ENCODE measurements around the gene MSS51. TPM values are rescaled to one million over a fixed set of nuclear protein-coding genes. Genes with fewer than 3 reads are reported as not detected.

MSS51 gene
- total RNA-seq, 1 experiment from 2014 or later: 1.7 TPM

GRCh38 chr10:73424478-73424877, 8.9 kb downstream of the MSS51 start:
- RAD21 ChIA-PET (ENCODE audit: low non-redundant PET in 1 of 2, low total read pairs in 2 of 2, uncharacterized antibody in 2 of 2, unreplicated experiment in 2 of 2): no interaction called here
- CTCF ChIA-PET: no interaction called here
- no peak overlapping the region for H3K9ac ChIP-seq (ENCODE audit: low read length)
- H3K9me2 ChIP-seq (ENCODE audit: insufficient read depth): no peaks in the 10 kb centered on the region
- BruUV-seq (replicated peaks): no TSS peak
- intact Hi-C loops (cut with micrococcal nuclease): no loop called here
- ATAC-seq: no peak
- POLR2A ChIA-PET: no interaction called here
- no peak for DNase-seq (ENCODE audit: low read depth, low spot score)
- peaks cover 2 to 4% of the 10 kb centered on the region in 2 experiments; a peak in 2 of 4 replicates for H3K36me3 ChIP-seq (ENCODE audit: control insufficient read depth in 1 of 2, insufficient read depth in 2 of 2, low read length in 2 of 2)
- no peaks in the 10 kb centered on the region for H4K20me1 ChIP-seq (ENCODE audit: insufficient read depth)
- TF ChIP-seq REST (IDR thresholded peaks at IDR 0.05; ENCODE audit: low read depth): no peak
- TF ChIP-seq ELF1 (IDR thresholded peaks at IDR 0.05; ENCODE audit: borderline replicate concordance, low read depth): no peak
- TF ChIP-seq JUND (IDR thresholded peaks at IDR 0.05): no peak
- TF ChIP-seq SP1 (IDR thresholded peaks at IDR 0.05; ENCODE audit: low read depth): no peak
- no peak for TF ChIP-seq ATF3 (IDR thresholded peaks at IDR 0.05)
- no peak for TF ChIP-seq SIN3A (IDR thresholded peaks at IDR 0.05; ENCODE audit: low read depth)
- TF ChIP-seq FOSL1 (IDR thresholded peaks at IDR 0.05; ENCODE audit: low read depth): no peak
- no peak for TF ChIP-seq ZFX (IDR thresholded peaks at IDR 0.05)
- no peak for TF ChIP-seq TCF7L2 (IDR thresholded peaks at IDR 0.05; ENCODE audit: borderline replicate concordance, extremely low read depth, insufficient read depth, insufficient read length)
- TF ChIP-seq SRF (IDR thresholded peaks at IDR 0.05; ENCODE audit: low read depth): no peak
- TF ChIP-seq CBX3 (IDR thresholded peaks at IDR 0.05; ENCODE audit: low read depth): no peak
- no peak for TF ChIP-seq ZNF274 (IDR thresholded peaks at IDR 0.05; ENCODE audit: low read depth, low read length)
- TF ChIP-seq POLR2A (IDR thresholded peaks at IDR 0.05; ENCODE audit: borderline replicate concordance, extremely low read depth, insufficient read depth, insufficient read length): no peak
- no peak overlapping the region for H3K27ac ChIP-seq (ENCODE audit: low read depth, low read length)
- no peaks in the 10 kb centered on the region for H3K79me2 ChIP-seq (ENCODE audit: insufficient read depth, low read length)
- no peaks in the 10 kb centered on the region for H3K27me3 ChIP-seq (ENCODE audit: insufficient read depth, low read length)
- no peak overlapping the region for H2AFZ ChIP-seq (ENCODE audit: low read depth, low read length, poor library complexity, severe bottlenecking)
- no peak overlapping the region for H3K4me2 ChIP-seq (ENCODE audit: low read length)
- H3K4me3 ChIP-seq (replicated peaks in 1 of 2; ENCODE audit: low read depth in 1 of 2, low read length in 2 of 2): no peak overlapping the region
- no peaks in the 10 kb centered on the region for H3K9me3 ChIP-seq (ENCODE audit: control insufficient read depth in 1 of 2, insufficient read depth in 1 of 2, low read depth in 1 of 2, low read length in 2 of 2)
- H3K4me1 ChIP-seq (ENCODE audit: control insufficient read depth in 1 of 2, insufficient read depth in 2 of 2, low read length in 2 of 2): peaks cover 6% of the 10 kb centered on the region in 2 experiments
